SW 1271 (cell line): ENCODE measurements around the gene NVL.
"Not testable (repeated sequence)": the region's sequence is repeated elsewhere in the genome, so short reads cannot be mapped to it uniquely, and the experiment has no call there.

Experiments used
- DNase-seq, 2 experiments: peaks; one replicate each; lab custom pipeline; 2025; lab: John Stamatoyannopoulos, UW

Gene NVL

DNA sequence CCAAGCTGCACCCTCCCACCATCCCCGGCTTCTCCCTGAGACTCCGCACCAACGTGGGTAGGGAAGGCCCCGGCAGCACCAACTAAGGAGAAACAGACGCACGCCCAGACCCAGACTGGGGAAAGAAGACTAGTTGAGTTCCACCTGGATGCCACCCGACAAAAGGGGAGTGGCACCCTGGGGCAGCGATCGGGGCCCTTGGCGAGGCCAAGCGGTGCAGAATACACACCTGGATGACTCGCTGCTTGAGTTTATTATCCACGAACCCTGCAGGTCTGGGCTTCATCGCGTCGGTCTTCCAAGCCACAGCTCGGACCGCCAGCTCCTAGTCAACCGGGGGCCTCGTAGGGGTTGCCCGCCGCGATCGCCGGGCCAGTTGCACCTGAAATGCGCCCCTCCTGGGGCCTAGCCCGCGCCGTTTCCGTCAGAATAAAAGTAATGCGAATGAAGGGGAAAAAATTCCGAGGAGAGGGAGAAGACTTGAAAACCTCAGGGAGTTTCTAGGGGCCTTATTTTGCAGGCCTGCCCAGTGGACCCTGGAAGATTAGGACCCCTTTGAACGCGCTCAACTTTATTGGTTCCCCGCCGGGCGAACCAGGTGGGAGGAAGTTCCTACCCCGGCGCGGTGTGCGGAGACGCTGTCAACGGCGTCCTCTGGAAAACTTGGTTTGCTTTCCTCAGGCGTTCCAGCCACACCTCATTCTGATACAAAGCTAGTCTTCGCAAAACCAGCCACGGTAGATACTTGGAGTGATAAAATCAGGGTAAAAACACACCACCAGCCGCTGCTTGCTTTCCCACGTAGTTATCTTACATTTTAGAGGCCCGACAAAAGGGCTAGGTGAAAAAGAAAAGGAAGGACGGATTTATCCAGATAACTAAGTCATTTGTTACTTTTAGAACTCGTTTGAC lies at the start of gene NVL:
Gene NVL (minus strand): TSS at position 331 of the 912 bp plus-strand sequence. CDS start 45 bp downstream, at position 286.
- DNase-seq, result peak; percentile 60 to 80

DNA sequence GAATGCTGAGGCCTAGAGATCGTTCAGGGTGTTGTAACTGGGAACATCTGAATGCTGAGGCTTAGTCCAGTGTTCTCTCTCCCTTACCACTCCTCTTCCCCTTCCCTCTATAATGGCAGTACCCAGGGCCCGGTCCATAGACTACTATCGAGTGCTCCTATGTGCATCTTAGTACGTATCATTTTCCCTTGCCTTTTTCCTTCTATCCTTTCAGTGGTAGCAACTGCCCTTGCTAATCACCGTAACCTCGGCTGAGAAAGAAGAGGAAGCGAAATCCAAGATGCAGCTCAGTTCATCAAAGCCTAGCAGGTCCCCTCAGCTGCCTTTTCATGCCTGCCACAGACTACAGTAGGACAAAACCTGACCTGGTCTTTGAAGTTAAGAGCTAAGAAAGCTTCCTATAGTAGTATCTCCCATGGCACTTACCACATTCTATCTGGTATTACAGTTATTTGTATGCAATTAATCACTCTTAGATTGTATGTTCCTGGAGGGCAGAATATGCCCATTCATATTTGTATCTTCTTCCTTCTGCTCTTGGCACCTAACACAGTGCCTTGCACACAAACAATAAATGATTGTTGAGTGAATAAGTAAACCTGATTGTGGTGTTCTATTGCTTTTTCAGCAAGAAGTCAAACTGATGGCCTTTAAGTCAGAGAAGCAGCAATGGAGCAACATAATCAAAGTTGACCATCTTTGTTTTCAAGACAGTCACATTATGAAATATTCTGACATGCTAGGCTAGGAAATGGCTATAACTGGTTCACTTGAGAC lies 49.1 kb upstream of the NVL start:
- no peak for DNase-seq

DNA sequence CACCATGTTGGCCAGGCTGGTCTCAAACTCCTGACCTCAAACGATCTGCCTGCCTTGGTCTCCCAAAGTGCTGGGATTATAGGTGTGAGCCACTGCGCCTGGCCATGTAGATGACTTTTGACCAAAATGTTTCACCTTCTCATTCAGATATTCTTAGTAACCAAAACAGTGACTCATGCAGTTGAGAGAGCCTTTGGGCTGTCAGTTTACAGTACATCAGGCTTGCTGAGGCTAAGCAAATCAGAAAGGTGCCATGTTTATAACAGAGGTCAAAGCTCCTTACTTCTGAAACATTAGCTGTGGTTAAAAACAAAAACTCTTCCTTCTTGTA lies 47.7 kb upstream of the NVL start:
- no peak for DNase-seq

DNA sequence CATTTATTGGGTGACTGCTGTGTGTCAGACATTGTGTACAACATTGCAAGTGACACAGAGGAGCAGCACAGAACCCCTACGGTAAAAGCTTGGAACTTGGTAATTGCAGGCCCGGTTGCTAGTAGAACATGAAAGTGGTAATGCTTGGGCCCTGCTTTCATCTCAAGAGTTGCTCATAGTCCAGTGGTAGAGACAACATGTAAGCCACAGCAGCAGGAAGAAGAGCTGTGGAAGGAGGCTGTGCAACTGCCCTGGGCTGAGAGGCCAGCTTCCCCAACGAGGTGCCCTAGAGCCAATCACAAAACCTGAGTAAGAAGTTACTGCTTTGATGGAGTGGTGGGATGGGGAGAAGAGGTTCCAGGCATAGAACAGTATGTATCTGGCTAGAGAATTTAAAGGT lies 45.1 kb upstream of the NVL start:
- DNase-seq, result no peak

DNA sequence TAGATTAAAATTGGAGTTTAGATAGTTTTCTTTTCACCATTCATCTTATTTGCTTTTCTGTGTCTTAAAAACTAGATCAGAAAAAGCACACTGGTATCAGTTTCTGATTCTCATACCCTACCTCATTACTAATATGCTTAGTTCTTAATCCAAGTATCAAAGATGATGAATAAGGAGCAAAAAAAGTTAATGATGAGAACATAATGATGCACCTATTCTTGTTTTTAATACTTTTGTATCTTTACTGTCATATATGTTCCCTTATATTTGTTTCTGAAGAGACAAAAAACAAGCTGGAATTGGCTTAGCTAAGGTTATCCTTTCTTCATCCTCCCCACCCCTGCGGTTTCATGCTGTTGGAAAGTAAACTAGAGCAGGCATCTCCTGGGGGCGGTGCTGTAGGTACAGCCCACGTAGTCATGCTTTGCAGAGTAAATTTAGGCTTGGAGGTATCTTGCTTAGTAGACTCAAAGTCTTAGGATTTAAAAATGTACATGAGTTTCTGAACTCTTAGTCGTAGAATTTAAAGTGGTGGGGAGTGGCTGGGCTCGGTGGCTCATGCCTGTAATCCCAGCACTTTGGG lies 43.1 kb upstream of the NVL start:
- no peak for DNase-seq

DNA sequence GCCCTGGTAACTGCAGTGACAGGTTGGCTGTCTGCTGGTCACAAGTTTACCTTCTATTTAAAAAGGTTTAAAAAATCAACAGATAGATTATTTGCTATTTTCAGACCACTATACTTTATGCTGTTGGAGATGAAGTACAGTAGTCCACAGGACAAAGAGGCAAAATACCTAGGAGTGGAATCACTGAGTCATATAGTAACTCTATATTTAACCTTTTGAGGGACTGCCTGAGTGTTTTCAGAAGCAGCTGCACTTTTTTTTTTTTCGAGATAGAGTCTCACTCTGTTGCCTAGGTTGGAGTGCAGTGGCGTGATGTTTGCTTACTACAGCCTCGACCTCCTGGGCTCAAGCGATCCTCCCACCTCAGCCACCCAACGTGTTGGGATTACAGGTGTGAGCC lies 38.4 kb upstream of the NVL start:
- DNase-seq, result no peak

DNA sequence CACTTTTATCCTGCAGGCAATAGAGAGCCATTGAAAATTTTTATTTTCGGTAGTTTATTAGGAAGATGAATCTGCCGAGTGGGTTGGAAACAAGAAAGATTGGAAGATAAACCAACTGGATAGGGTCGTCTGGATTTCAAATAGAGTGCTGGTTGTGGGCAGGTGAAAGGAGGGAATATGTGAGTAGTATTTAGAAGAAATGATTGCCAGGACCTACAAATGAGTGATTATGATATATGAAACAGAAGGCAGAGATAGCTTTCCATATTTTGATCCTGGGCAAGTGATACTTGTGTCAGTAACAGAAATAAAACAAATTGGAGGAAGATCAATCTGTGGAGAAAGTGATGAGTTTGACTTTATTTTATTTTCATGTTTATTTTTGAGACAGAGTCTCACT lies 29.2 kb upstream of the NVL start:
- DNase-seq, result no peak

DNA sequence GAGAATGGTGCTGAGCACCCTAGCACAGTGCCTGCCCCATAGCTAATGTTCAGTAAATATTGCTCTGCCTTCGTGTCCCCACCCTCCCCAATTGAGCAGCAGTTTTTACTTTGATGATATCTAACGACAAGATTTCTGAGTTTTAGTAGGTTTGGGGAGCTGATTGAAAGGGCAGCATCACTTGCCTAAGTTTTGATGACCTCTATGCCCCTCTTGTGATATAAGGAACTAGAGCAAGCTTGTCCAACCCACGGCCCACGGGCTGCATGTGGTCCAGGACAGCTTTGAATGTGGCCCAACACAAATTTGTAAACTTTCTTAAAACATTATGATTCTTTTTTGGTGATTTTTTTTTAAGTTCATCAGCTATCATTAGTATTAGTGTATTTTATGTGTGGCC lies 28.3 kb upstream of the NVL start:
- no peak for DNase-seq

DNA sequence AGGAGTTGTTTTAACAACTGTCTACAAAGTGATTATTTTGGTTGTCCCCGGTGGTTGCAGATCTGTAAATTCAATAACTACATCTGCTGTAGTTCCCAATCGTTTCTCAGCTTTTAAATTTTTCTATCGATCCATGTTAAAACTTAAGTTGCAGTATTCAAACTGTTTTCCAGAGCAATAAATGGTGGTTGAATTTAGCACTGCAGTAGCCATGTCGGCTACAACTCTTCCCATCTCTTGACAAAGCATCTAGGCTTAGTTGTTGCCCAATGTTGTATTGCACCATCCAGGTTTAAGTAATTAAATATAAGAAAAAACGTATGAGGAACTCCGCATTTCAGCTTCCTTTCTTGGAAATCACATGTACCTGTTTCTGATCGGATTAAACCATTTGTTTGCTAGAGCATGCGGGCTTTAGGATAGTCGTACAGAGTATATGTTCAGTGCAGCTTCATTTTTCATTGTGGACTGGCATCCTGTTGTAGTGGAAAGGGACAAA lies 27.7 kb upstream of the NVL start:
- no peak for DNase-seq

DNA sequence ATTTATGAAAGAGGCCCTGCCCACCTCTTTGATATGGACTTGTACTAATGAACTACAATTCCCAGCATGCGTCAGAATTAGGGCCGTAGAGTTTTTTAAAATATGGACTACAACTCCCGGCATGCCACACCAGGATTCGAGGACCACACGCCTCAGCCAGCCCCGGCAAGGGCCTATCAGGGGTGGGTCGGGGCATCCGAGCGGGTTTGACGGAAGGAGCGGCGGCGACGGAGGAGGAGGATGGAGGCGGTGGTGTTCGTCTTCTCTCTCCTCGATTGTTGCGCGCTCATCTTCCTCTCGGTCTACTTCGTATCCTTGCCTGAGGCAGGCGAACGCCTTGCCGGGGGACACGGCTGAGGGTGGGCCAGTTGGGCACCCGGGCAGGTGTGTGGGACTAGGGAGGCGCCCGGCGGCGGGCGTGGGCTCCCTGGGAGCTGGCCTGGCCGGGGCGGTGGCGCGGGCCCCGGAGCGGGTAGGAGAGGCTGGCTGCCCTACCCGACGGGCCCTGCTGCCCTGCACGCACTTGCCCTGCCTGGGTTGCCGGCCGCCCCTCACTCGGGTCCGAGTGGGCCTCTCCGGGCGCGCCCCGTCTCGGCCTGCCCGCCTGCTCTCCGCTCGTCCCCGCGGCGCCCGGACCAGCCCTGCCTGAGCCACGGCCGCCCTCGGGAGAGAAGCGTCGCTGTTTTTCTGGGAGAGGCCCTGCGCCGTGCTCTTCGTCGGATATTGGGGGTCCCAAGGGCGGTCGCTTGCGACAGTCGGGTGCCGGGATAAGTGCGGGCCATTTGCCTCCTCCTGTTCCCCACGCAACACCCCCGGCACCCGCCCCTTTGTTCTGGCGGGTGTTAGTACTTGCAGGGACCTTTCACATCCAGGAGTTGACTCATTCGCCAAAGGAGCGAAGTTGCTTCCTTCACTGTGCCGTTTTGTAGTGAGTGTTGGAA lies 27.0 kb upstream of the NVL start, which contains the start of gene CNIH4:
Gene CNIH4 (plus strand): TSS at position 195 of the 941 bp plus-strand sequence. CDS start 46 bp downstream, at position 241.
- DNase-seq, result peak; percentile 74 to 82

DNA sequence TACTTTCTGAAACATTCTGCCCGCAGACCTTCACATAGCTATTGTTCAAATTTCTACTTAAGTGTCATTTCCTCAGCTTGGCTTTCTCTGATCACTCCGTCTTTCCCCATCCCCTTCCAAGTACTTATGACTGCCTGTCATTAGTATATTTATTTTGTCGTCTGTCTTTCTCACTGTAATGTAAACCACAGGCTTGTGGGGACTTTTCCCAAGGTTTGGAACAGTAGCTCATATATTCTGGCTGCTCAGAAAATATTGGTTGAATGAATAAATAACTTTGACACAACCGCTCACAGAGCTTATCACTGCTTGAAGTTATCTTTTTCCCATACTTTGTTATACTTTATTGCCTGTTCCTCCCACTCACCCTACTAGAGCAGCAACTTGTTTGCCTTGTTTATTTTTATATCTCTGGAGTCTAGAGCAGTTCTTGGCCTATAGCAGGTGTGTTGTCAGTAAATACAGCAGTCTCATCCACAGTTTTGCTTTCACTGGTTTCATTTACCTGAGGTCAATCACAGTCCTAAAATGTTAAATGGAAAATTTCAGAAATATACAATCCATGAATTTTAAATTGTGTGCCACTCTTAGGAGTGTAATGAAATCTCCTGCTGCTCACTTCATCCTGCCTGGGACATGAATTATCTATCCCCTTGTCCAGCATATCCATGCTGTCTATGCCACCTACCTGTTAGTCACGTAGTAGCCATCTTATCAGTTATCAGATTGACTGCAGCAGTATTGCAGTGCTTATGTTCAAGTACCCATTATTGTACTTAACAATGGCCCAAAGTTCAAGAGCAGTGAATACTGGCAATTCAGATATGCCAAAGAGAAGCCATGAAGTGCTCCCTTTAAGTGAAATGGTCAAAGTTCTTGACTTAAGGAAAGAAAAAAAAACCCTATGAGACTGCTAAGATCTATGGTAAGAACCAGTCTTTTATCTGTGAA lies 24.3 kb upstream of the NVL start:
- DNase-seq, result no peak

DNA sequence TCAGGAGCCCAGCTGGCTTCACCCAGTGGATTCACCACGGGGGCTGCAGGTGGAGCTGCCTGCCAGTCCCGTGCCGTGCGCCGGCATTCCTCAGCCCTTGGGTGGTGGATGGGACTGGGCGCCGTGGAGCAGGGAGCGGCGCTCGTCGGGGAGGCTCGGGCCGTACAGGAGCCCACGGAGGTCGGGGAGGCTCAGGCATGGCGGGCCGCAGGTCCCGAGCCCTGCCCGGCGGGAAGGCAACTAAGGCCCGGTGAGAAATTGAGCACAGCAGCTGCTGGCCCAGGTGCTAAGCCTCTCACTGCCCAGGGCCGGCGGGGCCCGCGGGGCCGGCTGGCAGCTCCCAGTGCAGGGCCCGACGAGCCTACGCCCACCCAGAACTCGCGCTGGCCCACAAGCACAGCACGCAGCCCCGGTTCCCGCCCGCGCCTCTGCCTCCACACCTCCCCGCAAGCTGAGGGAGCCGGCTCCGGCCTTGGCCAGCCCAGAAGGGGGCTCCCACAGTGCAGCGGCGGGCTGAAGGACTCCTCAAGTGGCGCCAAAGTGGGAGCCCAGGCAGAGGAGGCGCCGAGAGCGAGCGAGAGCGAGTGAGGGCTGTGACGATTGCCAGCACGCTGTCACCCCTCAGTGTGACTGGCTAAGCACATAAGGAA lies 22.6 kb upstream of the NVL start:
- not testable (repeated sequence) for DNase-seq

DNA sequence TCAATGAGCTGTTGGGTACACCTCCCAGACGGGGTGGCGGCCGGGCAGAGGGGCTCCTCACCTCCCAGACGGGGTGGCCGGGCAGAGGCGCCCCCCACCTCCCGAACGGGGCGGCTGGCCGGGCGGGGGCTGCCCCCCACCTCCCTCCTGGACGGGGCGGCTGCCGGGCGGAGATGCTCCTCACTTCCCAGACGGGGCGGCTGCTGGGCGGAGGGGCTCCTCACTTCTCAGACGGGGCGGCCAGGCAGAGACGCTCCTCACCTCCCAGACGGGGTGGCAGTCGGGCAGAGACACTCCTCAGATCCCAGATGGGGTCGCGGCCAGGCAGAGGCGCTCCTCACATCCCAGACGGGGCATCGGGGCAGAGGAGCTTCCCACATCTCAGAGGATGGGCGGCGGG lies 19.7 kb upstream of the NVL start:
- not testable (repeated sequence) for DNase-seq

DNA sequence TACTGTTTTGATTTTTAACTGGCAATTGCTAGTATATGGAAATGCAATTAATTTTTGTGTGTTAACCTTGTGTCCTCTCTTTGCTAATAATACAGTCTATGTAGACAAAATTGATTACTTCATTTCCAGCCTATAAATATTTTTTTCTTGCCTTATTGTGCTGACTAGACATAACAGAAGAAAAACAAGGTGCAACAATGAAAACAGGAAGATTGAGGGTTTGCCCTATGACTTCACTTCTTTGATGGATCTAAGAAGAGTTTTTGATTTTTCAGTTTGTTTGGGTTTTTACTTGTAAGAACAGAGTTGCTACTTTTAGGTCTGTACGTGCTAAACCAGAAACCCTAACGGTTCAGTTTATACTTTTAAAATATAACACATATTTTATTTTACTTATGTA lies 18.2 kb upstream of the NVL start:
- no peak for DNase-seq

DNA sequence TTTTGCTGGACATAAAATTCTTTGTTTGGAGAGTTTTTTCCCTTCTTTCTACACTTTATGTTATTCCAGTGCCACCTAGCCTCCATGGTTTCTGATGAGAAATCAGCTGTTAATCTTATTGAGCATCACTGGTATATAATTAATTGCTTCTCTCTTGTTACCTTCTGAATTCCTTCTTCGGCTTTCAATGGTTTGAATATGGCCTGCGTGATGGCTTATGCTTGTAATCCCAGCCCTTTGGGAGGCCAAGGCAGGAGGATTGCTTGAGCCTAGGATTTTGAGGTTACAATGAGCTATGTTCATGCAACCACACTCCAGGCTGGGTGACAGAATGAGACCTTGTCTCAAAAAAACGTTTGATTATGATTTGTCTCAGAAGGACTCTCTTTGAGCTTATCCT lies 13.7 kb upstream of the NVL start:
- no peak for DNase-seq

DNA sequence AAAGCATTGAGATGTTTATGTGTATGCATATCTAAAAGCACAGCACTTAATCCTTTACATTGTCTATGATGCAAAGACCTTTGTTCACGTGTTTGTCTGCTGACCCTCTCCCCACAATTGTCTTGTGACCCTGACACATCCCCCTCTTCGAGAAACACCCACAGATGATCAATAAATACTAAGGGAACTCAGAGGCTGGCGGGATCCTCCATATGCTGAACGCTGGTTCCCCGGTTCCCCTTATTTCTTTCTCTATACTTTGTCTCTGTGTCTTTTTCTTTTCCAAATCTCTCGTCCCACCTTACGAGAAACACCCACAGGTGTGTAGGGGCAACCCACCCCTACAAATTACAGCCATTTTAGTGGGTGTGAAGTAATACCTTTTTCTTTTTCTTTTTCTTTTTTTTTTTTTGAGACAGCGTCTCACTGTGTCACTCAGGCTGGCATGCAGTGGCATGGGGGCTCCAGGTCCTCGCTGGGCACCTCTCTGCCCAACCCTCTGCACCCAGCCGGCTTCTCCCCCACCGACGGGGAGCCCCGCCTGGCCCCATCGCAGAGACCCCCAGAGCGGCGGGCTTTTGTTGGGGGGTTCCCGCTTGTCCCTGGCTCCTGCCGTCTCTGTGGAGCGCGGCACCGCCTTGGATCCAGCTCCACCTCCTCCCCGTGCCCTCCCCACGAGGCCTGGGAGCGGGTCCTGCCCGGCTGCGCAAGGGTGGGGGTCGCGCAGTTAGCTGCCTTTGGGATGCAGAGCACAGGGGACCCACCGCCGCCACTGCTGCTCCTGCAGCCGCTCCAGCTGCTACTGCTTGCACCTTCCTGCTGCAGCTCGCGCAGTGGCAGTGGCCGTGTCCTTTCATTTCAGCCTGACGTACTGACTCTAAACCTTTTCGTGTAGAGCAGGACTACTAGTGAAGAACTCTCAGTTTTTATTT lies 10.7 kb upstream of the NVL start:
- not testable (repeated sequence) for DNase-seq

DNA sequence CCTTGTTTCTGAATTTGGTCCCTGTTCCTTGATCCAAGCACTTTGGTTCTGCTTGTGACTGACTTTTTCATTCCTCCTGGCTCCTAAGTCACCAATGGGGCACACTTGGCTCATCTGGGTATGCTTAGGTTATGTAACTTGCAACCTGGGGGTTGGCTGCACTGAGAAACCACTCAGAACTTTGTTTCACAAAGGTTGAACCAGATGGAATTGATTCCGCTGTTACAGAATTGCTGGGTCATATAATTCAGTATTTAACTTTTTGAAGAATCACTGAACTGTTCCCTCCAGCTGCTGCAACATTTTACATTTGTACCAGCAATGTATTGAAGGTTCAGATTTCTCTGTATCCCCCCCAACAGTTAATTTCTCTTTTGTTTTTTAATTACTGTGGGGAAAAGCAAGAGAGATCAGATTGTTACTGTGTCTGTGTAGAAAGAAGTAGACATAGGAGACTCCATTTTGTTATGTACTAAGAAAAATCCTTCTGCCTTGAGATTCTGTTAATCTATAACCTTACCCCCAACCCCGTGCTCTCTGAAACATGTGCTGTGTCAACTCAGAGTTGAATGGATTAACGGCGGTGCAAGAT lies 9.6 kb upstream of the NVL start:
- no peak for DNase-seq

DNA sequence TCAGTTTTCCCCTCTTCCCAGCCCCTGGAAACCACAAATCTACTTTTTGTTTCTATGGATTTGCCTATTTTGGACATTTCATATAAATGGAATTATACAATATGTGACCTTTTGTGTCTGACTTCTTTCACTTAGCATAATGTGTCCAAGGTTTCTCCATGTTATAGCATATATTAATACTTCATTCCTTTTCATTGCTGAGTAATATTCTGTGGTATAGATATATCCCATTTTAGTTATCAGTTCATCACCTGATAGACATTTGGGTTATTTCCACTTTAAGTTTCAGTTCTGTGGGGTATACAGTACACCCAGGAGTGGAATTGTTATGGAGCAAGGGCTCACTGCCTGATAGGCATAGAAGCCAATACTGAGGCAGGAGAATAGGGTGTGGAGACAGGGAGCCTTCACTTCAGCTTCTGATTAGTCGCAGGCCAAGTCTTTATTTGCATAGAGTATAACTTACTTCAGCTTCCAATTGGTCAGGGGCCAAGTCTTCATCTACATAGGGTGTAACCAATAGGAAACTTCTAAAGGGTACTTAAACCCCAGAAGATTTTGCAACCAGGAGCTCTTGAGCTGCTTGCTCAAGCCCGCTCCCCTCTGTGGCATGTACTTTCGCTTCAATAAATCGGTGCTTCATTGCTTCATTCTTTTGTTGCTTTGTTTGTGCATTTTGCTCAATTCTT lies 8.3 kb upstream of the NVL start:
- DNase-seq, result no peak
